ENCODE measurements around the gene ZNF471.

DNA sequence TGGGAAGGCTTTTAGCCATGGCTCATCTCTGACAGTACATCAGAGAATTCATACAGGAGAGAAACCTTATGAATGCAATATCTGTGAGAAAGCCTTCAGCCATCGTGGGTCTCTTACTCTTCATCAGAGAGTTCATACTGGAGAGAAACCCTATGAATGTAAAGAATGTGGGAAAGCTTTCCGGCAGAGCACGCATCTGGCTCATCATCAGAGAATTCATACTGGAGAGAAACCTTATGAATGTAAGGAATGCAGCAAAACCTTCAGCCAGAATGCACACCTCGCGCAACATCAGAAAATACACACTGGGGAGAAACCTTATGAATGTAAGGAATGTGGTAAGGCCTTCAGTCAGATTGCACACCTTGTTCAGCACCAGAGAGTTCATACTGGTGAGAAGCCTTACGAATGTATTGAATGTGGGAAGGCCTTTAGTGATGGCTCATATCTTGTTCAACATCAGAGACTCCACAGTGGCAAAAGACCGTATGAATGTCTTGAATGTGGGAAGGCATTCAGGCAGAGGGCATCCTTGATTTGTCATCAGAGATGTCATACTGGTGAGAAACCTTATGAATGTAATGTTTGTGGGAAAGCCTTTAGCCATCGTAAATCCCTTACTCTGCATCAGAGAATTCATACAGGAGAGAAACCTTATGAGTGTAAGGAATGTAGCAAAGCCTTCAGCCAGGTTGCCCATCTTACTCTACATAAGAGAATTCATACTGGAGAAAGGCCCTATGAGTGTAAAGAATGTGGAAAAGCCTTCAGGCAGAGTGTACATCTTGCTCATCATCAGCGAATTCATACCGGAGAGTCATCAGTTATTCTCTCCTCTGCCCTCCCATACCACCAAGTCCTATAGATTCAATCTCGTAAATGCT, 70.3 kb downstream of the ZNF471 start:
- TF ChIP-seq, protein P1, sequence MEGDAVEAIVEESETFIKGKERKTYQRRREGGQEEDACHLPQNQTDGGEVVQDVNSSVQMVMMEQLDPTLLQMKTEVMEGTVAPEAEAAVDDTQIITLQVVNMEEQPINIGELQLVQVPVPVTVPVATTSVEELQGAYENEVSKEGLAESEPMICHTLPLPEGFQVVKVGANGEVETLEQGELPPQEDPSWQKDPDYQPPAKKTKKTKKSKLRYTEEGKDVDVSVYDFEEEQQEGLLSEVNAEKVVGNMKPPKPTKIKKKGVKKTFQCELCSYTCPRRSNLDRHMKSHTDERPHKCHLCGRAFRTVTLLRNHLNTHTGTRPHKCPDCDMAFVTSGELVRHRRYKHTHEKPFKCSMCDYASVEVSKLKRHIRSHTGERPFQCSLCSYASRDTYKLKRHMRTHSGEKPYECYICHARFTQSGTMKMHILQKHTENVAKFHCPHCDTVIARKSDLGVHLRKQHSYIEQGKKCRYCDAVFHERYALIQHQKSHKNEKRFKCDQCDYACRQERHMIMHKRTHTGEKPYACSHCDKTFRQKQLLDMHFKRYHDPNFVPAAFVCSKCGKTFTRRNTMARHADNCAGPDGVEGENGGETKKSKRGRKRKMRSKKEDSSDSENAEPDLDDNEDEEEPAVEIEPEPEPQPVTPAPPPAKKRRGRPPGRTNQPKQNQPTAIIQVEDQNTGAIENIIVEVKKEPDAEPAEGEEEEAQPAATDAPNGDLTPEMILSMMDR (IDR thresholded peaks at IDR 0.05): no peak
- TF ChIP-seq POLR2A (IDR thresholded peaks at IDR 0.05): no peak

Measured in adrenal gland (tissue), 5 donors.